Measurements from ENCODE around the gene WIPF3.

DNA sequence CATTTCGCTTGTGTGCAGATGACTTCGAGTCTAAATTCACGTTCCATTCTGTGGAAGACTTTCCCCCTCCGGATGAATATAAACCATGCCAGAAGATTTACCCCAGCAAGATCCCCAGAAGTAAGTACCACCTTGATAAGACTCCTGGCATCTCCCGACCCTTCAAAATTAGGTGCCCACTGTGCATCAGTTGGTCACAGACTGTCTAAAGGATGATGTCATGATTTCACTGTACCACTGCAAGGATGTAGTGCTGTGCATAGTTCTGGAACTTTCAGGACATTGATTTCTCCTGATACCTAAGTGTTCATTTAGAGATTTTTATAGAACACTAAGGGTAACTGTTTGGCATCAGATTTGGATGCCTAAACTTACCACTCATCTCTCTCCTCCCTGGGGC, 83.0 kb downstream of the WIPF3 start:
- TF ChIP-seq, protein P1, sequence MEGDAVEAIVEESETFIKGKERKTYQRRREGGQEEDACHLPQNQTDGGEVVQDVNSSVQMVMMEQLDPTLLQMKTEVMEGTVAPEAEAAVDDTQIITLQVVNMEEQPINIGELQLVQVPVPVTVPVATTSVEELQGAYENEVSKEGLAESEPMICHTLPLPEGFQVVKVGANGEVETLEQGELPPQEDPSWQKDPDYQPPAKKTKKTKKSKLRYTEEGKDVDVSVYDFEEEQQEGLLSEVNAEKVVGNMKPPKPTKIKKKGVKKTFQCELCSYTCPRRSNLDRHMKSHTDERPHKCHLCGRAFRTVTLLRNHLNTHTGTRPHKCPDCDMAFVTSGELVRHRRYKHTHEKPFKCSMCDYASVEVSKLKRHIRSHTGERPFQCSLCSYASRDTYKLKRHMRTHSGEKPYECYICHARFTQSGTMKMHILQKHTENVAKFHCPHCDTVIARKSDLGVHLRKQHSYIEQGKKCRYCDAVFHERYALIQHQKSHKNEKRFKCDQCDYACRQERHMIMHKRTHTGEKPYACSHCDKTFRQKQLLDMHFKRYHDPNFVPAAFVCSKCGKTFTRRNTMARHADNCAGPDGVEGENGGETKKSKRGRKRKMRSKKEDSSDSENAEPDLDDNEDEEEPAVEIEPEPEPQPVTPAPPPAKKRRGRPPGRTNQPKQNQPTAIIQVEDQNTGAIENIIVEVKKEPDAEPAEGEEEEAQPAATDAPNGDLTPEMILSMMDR (IDR thresholded peaks at IDR 0.05; ENCODE audit: low read depth, low read length, missing input control): no peak
- TF ChIP-seq TAF1 (conservative IDR thresholded peaks at IDR 0.05): no peak
- TF ChIP-seq YY1 (IDR thresholded peaks at IDR 0.05): no peak
- no peak for TF ChIP-seq REST (IDR thresholded peaks at IDR 0.05)
- no peak for TF ChIP-seq ATF3 (IDR thresholded peaks at IDR 0.05)
- no peak for TF ChIP-seq NR2F2 (IDR thresholded peaks at IDR 0.05)
- TF ChIP-seq RAD21 (IDR thresholded peaks at IDR 0.05): no peak
- TF ChIP-seq GABPA (IDR thresholded peaks at IDR 0.05 in 1 of 2, conservative IDR thresholded peaks at IDR 0.05 in 1 of 2): no peak
- no peak for TF ChIP-seq MAX (IDR thresholded peaks at IDR 0.05)
- no peak for TF ChIP-seq JUND (IDR thresholded peaks at IDR 0.05)
- TF ChIP-seq SP1 (IDR thresholded peaks at IDR 0.05): no peak
- no peak for TF ChIP-seq HNF4G (IDR thresholded peaks at IDR 0.05)
- no peak for TF ChIP-seq FOXA1 (IDR thresholded peaks at IDR 0.05)

Data from liver (tissue), 3 donors.